DND-41 (cell line): Measurements from ENCODE around the gene PPM1E.

ENCODE experiments used
- EZH2 ChIP-seq: IDR thresholded peaks from 3 replicates; pipeline ENCODE4 v1.6.1; 2012; ENCODE audit warnings: borderline replicate concordance, low read depth, mild to moderate bottlenecking, moderate library complexity, low read length, inconsistent platforms; ENCODE audit not compliant: severe bottlenecking
- TF ChIP-seq, protein P1 (sequence below): IDR thresholded peaks from 2 replicates; pipeline ENCODE4 v1.5.1; 2012; ENCODE audit warnings: borderline replicate concordance, low read length, moderate library complexity, mild to moderate bottlenecking; ENCODE audit not compliant: poor library complexity, severe bottlenecking; ENCODE audit errors: extremely low read depth

DNA sequence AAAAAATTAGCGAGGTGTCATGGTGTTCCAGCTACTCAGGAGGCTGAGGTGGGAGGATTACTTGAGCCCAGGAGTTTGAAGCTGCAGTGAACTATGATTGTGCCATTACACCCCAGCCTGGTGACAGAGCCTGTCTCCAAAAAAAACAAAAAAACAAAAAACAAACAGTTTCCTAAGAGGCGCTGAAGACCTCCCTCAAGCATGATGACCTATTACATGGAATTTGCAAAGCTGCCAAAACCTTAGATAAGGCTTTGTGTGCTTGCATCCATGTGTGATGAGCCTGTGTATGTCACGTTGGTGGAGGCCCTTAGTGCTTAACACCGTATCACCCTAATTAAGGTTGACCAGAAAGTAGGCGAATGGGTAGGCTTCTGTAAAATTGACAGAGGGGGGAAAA is 143.5 kb downstream of the PPM1E start:
- TF ChIP-seq, protein P1, sequence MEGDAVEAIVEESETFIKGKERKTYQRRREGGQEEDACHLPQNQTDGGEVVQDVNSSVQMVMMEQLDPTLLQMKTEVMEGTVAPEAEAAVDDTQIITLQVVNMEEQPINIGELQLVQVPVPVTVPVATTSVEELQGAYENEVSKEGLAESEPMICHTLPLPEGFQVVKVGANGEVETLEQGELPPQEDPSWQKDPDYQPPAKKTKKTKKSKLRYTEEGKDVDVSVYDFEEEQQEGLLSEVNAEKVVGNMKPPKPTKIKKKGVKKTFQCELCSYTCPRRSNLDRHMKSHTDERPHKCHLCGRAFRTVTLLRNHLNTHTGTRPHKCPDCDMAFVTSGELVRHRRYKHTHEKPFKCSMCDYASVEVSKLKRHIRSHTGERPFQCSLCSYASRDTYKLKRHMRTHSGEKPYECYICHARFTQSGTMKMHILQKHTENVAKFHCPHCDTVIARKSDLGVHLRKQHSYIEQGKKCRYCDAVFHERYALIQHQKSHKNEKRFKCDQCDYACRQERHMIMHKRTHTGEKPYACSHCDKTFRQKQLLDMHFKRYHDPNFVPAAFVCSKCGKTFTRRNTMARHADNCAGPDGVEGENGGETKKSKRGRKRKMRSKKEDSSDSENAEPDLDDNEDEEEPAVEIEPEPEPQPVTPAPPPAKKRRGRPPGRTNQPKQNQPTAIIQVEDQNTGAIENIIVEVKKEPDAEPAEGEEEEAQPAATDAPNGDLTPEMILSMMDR, result no peak
- TF ChIP-seq EZH2, result no peak
